MM.1S (cell line): ENCODE data around the gene CCBE1.

Source experiments
- DNase-seq: peaks from one replicate; pipeline ENCODE4 v3.0.0-alpha.2; 2015
- H2AFZ ChIP-seq: fragments of 300-600 bp; sonication (generic); 2 replicates; pipeline ENCODE4 v1.6.0; 2016; ENCODE audit warnings: antibody characterized with exemption, low read length
- H3F3A ChIP-seq: fragments of 300-600 bp; sonication (generic); 2 replicates; pipeline ENCODE4 v1.6.1; 2016; ENCODE audit warnings: mild to moderate bottlenecking, antibody characterized with exemption, low read length, moderate library complexity, mixed read lengths; ENCODE audit not compliant: insufficient read depth
- H3K27ac ChIP-seq: fragments of 300-600 bp; sonication (generic); 2 replicates; pipeline ENCODE4 v1.5.1; 2016; ENCODE audit warnings: mild to moderate bottlenecking, low read length
- H3K27me3 ChIP-seq: fragments of 300-600 bp; sonication (generic); replicated peaks from 2 replicates; pipeline ENCODE4 v1.6.0; 2016; ENCODE audit warnings: low read length; ENCODE audit not compliant: insufficient read depth
- H3K36me3 ChIP-seq: fragments of 300-600 bp; sonication (generic); replicated peaks from 2 replicates; pipeline ENCODE4 v1.6.1; 2016; ENCODE audit warnings: mild to moderate bottlenecking, low read length, mixed read lengths; ENCODE audit not compliant: insufficient read depth
- H3K4me1 ChIP-seq: fragments of 300-600 bp; sonication (generic); 2 replicates; pipeline ENCODE4 v1.6.1; 2016; ENCODE audit warnings: low read length, mixed read lengths
- H3K4me2 ChIP-seq: fragments of 300-600 bp; sonication (generic); 2 replicates; pipeline ENCODE4 v1.6.0; 2016; ENCODE audit warnings: low read depth, low read length
- H3K4me3 ChIP-seq: fragments of 300-600 bp; sonication (generic); 2 replicates; pipeline ENCODE4 v1.5.1; 2016; ENCODE audit warnings: low read length, mixed read lengths
- H3K79me2 ChIP-seq: fragments of 300-600 bp; sonication (generic); 2 replicates; pipeline ENCODE4 v1.6.1; 2016; ENCODE audit warnings: mixed run types, low read length, mixed read lengths
- H3K9ac ChIP-seq: fragments of 300-600 bp; sonication (generic); 2 replicates; pipeline ENCODE4 v1.6.1; 2016; ENCODE audit warnings: low read length, mixed read lengths
- H3K9me2 ChIP-seq: fragments of 300-600 bp; sonication (generic); replicated peaks from 2 replicates; pipeline ENCODE4 v1.6.1; 2016; ENCODE audit warnings: mild to moderate bottlenecking, low read length, mixed read lengths; ENCODE audit not compliant: insufficient read depth
- H3K9me3 ChIP-seq: fragments of 300-600 bp; sonication (generic); replicated peaks from 2 replicates; pipeline ENCODE4 v1.6.1; 2016; ENCODE audit warnings: mild to moderate bottlenecking, low read length, mixed read lengths; ENCODE audit not compliant: insufficient read depth
- H4K20me1 ChIP-seq: fragments of 300-600 bp; sonication (generic); 2 replicates; pipeline ENCODE4 v1.6.1; 2016; ENCODE audit warnings: mild to moderate bottlenecking, low read length, moderate library complexity, mixed read lengths; ENCODE audit not compliant: insufficient read depth
- EZH2 ChIP-seq: fragments of 300-600 bp; sonication (generic); optimal IDR thresholded peaks from 2 replicates; pipeline ENCODE3; 2017; ENCODE audit warnings: low read depth, mild to moderate bottlenecking, antibody characterized with exemption, low read length, mixed read lengths
- EZH2phosphoT487 ChIP-seq: fragments of 300-600 bp; sonication (generic); IDR thresholded peaks from 2 replicates; pipeline ENCODE4 v1.6.1; 2018; ENCODE audit warnings: antibody characterized with exemption, low read length
- TF ChIP-seq, protein P1 (sequence below): fragments of 300-600 bp; sonication (generic); IDR thresholded peaks from 2 replicates; pipeline ENCODE4 v1.5.1; 2016; ENCODE audit warnings: antibody characterized with exemption, low read length, mixed read lengths

The CCBE1 gene

DNA sequence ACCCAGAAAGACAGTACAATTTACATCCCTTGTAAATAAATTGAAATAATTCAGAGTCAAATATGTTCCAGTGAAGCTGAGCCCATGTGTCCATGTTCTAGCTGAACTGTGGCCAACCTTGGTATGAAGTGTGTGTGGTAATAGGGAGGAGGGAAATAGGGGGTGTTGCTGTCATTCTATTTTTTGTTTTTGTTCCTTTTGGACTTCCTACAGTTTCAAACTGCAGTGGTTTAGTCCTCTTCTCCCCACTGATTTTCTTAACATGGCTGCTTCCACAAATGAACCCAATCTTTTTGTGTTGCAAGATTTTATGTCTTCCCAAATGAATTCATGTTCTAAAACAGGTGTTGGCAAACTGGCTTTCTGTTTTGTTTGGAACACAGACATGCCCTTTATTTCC, 156.9 kb downstream of the CCBE1 start:
- Histone ChIP-seq H2AFZ (no peak overlapping the region), H3K9ac (no peak overlapping the region), H4K20me1 (no peaks in the 10 kb centered on the region), H3K4me2 (no peak overlapping the region), H3K9me2 (no peaks in the 10 kb centered on the region), H3F3A (no peaks in the 10 kb centered on the region), H3K9me3 (no peaks in the 10 kb centered on the region), H3K79me2 (no peaks in the 10 kb centered on the region), H3K27me3 (no peaks in the 10 kb centered on the region), H3K27ac (no peak overlapping the region), H3K36me3 (no peaks in the 10 kb centered on the region), H3K4me3 (no peak overlapping the region), H3K4me1 (no peaks in the 10 kb centered on the region)
- TF ChIP-seq EZH2phosphoT487: no peak
- TF ChIP-seq, protein P1, sequence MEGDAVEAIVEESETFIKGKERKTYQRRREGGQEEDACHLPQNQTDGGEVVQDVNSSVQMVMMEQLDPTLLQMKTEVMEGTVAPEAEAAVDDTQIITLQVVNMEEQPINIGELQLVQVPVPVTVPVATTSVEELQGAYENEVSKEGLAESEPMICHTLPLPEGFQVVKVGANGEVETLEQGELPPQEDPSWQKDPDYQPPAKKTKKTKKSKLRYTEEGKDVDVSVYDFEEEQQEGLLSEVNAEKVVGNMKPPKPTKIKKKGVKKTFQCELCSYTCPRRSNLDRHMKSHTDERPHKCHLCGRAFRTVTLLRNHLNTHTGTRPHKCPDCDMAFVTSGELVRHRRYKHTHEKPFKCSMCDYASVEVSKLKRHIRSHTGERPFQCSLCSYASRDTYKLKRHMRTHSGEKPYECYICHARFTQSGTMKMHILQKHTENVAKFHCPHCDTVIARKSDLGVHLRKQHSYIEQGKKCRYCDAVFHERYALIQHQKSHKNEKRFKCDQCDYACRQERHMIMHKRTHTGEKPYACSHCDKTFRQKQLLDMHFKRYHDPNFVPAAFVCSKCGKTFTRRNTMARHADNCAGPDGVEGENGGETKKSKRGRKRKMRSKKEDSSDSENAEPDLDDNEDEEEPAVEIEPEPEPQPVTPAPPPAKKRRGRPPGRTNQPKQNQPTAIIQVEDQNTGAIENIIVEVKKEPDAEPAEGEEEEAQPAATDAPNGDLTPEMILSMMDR: no peak
- no peak for TF ChIP-seq EZH2
- DNase-seq: no peak

DNA sequence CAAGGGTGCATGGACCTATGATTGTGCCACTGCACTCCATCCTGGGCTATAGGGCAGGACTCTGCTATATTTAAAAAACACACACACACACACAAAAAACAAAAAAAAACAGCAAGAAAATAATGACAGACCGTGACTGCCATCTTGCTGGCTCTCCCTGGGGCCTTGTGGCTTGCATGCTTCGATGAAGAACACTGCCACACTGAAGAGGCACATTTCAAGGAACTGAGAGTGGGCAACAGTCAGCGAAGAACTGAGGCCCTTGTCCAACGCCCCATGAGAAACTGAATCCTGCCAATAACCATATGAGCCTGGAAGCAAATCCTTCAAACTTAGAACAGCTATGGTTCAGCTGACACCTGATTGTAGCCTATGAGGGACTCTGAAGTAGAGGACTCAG, 158.1 kb downstream of the CCBE1 start:
- H3K79me2 ChIP-seq: no peaks in the 10 kb centered on the region
- no peaks in the 10 kb centered on the region for H3K9me2 ChIP-seq
- no peak overlapping the region for H3K4me2 ChIP-seq
- H4K20me1 ChIP-seq: no peaks in the 10 kb centered on the region
- H2AFZ ChIP-seq: no peak overlapping the region
- no peak for TF ChIP-seq EZH2phosphoT487
- TF ChIP-seq, protein P1: no peak
- TF ChIP-seq EZH2: no peak
- H3K27me3 ChIP-seq: no peaks in the 10 kb centered on the region
- H3K4me1 ChIP-seq: no peaks in the 10 kb centered on the region
- H3K4me3 ChIP-seq: no peak overlapping the region
- no peak overlapping the region for H3K27ac ChIP-seq
- DNase-seq: no peak
- H3K36me3 ChIP-seq: no peaks in the 10 kb centered on the region
- H3K9me3 ChIP-seq: no peaks in the 10 kb centered on the region
- H3K9ac ChIP-seq: no peak overlapping the region
- H3F3A ChIP-seq: no peaks in the 10 kb centered on the region

DNA sequence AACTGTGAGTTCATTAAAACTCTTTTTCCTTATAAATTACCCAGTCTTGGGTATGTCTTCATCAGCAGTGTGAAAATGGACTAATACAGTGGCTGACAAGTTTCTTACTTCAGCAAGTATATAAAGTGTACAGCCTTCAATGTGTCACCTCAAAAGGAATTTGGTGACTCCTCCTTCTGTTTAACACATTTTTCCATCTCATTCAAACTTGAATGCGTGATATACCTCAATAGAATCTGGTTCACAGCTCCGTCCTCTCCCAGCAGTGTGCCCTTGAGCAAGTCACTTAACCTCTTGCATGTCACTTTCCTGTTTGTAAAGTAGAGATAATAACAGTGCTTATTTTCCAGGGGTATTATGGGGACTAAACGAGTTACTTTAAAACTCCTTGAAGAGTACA, 159.6 kb downstream of the CCBE1 start:
- no peak overlapping the region for H3K4me2 ChIP-seq
- no peak overlapping the region for H2AFZ ChIP-seq
- no peaks in the 10 kb centered on the region for H3K9me2 ChIP-seq
- no peaks in the 10 kb centered on the region for H3K9me3 ChIP-seq
- no peaks in the 10 kb centered on the region for H3K79me2 ChIP-seq
- no peak overlapping the region for H3K9ac ChIP-seq
- H3K4me1 ChIP-seq: no peaks in the 10 kb centered on the region
- H3K27ac ChIP-seq: no peak overlapping the region
- no peaks in the 10 kb centered on the region for H4K20me1 ChIP-seq
- no peaks in the 10 kb centered on the region for H3K27me3 ChIP-seq
- H3K4me3 ChIP-seq: no peak overlapping the region
- TF ChIP-seq EZH2phosphoT487 (no peak), EZH2 (no peak)
- TF ChIP-seq, protein P1: no peak
- no peak for DNase-seq
- H3F3A ChIP-seq: no peaks in the 10 kb centered on the region
- no peaks in the 10 kb centered on the region for H3K36me3 ChIP-seq
